Measurements from ENCODE around the gene MYO1F. TPM values are rescaled to one million over a fixed set of nuclear protein-coding genes. Genes with fewer than 3 reads are reported as not detected.
"Not testable (repeated sequence)": the region's sequence is repeated elsewhere in the genome, so short reads cannot be mapped to it uniquely, and the experiment has no call there.

MYO1F gene
- total RNA-seq, 1 donor: 0.09 TPM

GRCh38 chr19:8557642-8558238 lies 19.5 kb downstream of the MYO1F start:
- H3K4me3 ChIP-seq (ENCODE audit: low read depth, low read length): no peak overlapping the region
- no peak for DNase-seq (ENCODE audit: low read depth)
- TF ChIP-seq, protein P1, sequence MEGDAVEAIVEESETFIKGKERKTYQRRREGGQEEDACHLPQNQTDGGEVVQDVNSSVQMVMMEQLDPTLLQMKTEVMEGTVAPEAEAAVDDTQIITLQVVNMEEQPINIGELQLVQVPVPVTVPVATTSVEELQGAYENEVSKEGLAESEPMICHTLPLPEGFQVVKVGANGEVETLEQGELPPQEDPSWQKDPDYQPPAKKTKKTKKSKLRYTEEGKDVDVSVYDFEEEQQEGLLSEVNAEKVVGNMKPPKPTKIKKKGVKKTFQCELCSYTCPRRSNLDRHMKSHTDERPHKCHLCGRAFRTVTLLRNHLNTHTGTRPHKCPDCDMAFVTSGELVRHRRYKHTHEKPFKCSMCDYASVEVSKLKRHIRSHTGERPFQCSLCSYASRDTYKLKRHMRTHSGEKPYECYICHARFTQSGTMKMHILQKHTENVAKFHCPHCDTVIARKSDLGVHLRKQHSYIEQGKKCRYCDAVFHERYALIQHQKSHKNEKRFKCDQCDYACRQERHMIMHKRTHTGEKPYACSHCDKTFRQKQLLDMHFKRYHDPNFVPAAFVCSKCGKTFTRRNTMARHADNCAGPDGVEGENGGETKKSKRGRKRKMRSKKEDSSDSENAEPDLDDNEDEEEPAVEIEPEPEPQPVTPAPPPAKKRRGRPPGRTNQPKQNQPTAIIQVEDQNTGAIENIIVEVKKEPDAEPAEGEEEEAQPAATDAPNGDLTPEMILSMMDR (IDR thresholded peaks at IDR 0.05; ENCODE audit: insufficient read depth, low read length): no peak

GRCh38 chr19:8553729-8554128 lies 23.5 kb downstream of the MYO1F start:
- not testable (repeated sequence) for H3K4me3 ChIP-seq (ENCODE audit: low read depth, low read length); DNase-seq (ENCODE audit: low read depth)

- peak; percentile 27 for DNase-seq (ENCODE audit: low read depth)
- no peak overlapping the region for H3K4me3 ChIP-seq (ENCODE audit: low read depth, low read length)
- TF ChIP-seq, protein P1 (IDR thresholded peaks at IDR 0.05; ENCODE audit: insufficient read depth, low read length): no peak
These were observed 24.4 kb downstream of the MYO1F start for GRCh38 chr19:8552810-8553209.

DNA sequence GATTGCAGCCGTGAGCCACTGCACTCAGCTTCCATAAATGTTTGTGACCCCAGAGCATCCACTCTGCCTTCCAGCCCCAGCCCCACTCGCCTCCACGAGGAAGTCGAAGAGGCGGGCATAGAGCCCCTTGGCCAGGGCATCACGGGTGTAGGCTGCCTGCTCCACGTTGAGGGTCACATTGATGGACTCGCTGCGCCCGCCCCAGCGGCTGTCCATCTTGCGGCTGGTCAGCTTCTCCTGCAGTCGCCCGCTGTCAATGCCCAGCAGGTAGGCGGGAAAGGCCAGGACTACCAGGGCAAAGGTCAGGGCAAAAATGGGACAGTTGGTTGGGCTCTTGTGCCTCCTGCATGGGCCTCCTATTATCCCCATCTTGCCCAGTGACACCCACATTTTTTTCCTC lies 27.2 kb downstream of the MYO1F start:
- TF ChIP-seq, protein P1 (IDR thresholded peaks at IDR 0.05; ENCODE audit: insufficient read depth, low read length): no peak
- DNase-seq (ENCODE audit: low read depth): no peak
- H3K4me3 ChIP-seq (ENCODE audit: low read depth, low read length): no peak overlapping the region

DNA sequence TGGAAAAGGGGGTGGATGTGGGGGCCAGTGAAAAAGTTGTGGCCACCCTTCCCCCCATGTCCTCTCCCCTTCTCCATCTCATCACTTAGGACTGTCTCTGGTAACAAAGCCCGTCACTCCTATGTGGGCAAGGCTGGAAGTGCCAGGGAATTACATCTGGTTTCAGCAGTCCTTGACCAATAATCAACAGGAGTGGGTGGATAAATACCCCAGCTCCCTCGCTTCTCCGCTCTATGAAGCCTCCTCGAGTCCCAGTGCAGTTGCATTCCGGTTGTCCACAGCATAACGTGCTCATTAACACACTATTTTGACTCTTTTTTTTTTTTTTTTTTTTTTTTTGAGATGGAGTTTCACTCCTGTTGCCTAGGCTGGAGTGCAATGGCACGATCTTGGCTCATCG lies 31.5 kb downstream of the MYO1F start:
- DNase-seq (ENCODE audit: low read depth): no peak
- TF ChIP-seq, protein P1 (IDR thresholded peaks at IDR 0.05; ENCODE audit: insufficient read depth, low read length): no peak
- no peak overlapping the region for H3K4me3 ChIP-seq (ENCODE audit: low read depth, low read length)

DNA sequence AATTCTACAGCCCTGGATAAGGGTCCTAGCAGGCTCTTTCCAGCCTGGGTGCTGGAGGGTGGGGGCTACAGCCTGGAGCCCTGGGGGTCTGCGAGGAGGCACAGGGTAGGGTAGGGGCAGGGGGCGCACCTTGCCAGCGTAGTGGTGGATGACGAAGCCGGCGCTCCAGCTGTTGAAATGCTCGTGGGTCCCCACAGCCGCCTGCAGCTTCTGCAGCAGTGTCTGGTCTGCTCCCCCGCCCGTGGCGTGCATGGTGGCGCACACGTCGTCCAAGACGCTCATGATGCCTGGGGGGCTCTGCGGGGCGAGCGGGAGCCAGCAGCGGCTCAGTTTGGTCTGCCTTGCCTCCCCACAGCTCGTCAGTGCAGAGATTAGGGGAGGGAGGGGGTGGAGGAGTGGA lies 33.1 kb downstream of the MYO1F start:
- DNase-seq (ENCODE audit: low read depth): no peak
- TF ChIP-seq, protein P1 (IDR thresholded peaks at IDR 0.05; ENCODE audit: insufficient read depth, low read length): no peak
- no peak overlapping the region for H3K4me3 ChIP-seq (ENCODE audit: low read depth, low read length)

GRCh38 chr19:8539621-8540149 lies 37.6 kb downstream of the MYO1F start:
- H3K4me3 ChIP-seq (ENCODE audit: low read depth, low read length): no peak overlapping the region
- DNase-seq (ENCODE audit: low read depth): no peak
- TF ChIP-seq, protein P1 (IDR thresholded peaks at IDR 0.05; ENCODE audit: insufficient read depth, low read length): no peak

All from fibroblast of the aortic adventitia (primary cell).